HG03558 (cell line): ENCODE data around the gene TAS2R60.
"Not testable (repeated sequence)": the region's sequence is repeated elsewhere in the genome, so short reads cannot be mapped to it uniquely, and the experiment has no call there.

Experiments
- ATAC-seq: cut with Tn5 transposase; IDR thresholded peaks from one replicate; pipeline ENCODE4 v1.9.1; 2021; ENCODE audit warnings: moderate number of reproducible peaks; ENCODE audit not compliant: unreplicated experiment; ENCODE audit errors: extremely low read depth

Gene TAS2R60

DNA sequence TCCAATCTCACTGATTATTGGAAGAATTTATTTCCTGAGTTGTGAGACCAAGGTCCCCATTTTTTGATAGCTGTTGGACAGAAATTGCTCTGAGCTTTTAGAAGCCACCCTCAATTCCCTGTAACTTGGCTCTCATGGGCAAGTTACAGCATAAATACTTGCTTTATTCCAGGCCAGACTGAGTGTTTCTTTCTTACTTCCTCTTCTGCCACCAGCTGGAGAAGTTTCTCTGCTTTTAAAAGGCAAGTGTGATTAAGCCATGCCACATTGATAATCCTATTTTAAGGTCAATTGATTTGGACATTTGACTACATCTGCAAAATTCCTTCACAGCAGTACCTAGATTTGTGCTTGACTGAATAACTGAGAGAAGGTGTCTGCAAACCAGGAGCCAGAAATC is 20.3 kb downstream of the TAS2R60 start:
- no peak for ATAC-seq

DNA sequence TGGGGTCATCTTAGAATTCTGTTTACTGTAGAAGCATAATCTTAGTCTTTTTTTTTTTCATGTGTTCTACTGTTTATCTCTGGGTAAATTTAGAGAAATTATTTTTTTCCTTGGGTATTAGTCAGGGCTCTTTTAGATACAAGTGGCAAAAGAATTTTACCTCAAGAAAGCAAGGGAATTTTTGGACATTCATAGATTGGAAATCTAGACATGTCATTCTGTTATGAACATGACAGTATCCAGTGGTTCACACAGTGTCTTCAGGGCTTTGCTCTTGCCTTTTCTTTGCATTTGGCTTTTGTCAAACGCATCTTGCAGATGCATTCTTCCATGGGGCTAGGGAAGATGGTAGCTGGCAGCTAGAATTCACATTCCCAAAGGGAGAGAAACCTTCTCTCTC is 20.7 kb downstream of the TAS2R60 start:
- no peak for ATAC-seq

DNA sequence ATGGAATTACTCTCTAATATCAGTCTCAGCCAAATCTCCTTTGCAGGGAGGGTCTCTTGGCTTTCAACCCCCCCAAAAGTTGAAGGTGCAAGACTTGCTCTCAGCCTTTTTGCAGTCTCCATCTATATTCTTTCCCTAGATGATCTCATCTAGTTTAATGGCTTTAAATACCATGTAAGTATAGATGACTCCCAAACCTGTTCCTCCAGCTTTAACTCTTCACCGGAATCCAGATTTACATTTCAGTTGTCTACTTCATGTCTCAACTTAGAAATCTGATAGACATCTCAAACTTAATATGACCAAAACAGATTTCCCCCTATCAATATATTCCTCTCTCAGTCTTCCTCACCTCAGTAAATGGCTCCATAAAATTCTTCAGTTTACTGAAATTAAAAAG is 24.5 kb downstream of the TAS2R60 start:
- no peak for ATAC-seq

GRCh38 chr7:143472071-143472689 is 28.9 kb downstream of the TAS2R60 start:
- not testable (repeated sequence) for ATAC-seq

GRCh38 chr7:143477501-143478150 is 34.4 kb downstream of the TAS2R60 start, which contains the start of gene TAS2R41:
TAS2R41 (plus strand) TSS chr7:143477873; CDS start chr7:143477873, 0 bp downstream.
- ATAC-seq = no peak

- ATAC-seq = no peak
These were observed 36.0 kb downstream of the TAS2R60 start for GRCh38 chr7:143479055-143479766.

DNA sequence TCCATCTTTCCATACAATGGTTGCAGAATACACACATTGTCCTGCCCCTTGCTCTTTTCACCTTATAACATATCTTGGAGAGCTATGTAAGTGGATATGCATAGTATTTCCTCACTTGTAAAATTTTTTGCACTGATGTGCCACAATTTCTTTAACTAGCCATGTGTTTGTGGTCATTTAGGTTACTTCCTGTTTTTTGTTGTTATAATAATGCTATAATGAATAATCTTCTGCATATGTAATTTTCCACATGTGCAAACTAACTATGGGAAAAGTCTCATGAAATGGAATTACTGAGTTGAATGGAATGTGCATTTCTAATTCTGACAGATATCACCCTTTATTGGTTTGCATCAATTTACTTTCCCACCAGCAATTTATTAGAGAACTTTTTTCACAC is 37.2 kb downstream of the TAS2R60 start:
- ATAC-seq = no peak

DNA sequence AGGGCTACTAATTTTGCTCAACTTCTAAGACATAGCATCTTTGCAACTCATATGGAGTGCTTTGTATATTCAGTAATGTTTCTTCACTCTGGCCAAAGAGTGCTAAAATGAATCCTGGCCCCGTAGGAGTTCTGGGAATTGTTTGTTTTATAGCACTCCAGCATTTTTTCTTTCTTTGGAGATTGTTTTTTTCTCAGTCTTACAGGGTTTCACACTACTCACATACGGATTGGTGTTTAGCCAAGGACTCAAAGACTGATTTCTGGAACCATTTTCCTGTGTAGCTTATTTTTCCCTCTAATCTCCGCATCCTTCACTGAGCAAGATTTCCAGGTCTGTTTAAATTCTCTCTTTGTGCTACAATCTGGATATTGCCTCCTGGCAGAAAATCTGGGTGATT is 40.9 kb downstream of the TAS2R60 start:
- no peak for ATAC-seq

- no peak for ATAC-seq
These were observed 41.8 kb downstream of the TAS2R60 start for GRCh38 chr7:143485094-143485493.

- no peak for ATAC-seq
These were observed 42.2 kb downstream of the TAS2R60 start for GRCh38 chr7:143485500-143485899.

- not testable (repeated sequence) for ATAC-seq
These were observed 43.0 kb downstream of the TAS2R60 start for GRCh38 chr7:143486266-143486665.

GRCh38 chr7:143487061-143487460 is 43.8 kb downstream of the TAS2R60 start:
- ATAC-seq = no peak

DNA sequence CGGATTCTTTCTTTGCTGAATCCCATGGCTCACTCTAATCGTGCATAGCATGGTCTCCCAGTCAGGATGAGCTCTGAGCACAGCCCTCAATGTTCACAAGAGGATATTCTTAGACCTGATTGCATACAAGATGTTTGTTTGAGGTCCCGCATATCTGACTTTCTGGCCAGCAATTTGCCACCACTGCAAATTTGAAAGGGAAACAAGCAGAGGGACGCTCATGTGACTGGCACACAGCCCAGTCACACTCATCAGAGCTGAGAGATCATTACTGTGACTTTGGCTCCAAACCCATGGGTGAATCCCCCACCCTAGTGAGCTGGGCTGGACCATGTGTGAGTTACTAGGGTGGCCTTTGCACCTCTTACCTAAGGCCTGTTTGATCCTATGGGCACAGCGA is 44.3 kb downstream of the TAS2R60 start:
- no peak for ATAC-seq

GRCh38 chr7:143490717-143491306 is 47.6 kb downstream of the TAS2R60 start:
- no peak for ATAC-seq

GRCh38 chr7:143492043-143492471 is 48.8 kb downstream of the TAS2R60 start:
- no peak for ATAC-seq

GRCh38 chr7:143492799-143493739 is 49.8 kb downstream of the TAS2R60 start:
- ATAC-seq = no peak

DNA sequence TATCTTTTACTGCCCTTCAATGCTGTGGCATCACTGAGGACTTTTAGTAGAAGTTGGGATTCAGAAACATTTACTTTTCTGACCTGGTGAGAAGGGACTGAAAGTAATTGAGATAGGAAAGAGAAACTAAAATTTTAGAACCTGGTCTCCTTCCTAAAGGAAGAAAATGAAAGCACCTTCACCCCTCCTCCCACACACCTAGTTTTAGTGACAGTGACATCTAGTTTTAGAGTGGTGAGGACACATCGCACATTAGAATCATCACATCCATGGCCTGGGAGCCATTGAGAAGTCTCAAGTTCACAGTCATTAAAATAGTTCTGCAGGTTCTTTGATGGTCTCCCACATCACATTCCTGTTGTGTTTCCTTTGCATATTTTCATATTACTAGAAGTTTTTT is 50.5 kb downstream of the TAS2R60 start:
- ATAC-seq = no peak
